IMR-90 (cell line): ENCODE measurements around the gene LRRC75B. TPM values are rescaled to one million over a fixed set of nuclear protein-coding genes. Genes with fewer than 3 reads are reported as not detected.

Experiments used
- ATAC-seq: fragments of 200-7000 bp; cut with Tn5 transposase; 2 replicates; pipeline ENCODE4 v1.9.1; 2020; ENCODE audit warnings: low read depth, mild to moderate bottlenecking, moderate library complexity
- BruUV-seq: library from RNA; stranded (reverse); fragments of 400-500 nt; replicated peaks from 2 replicates; lab custom pipeline; 2021; lab: Mats Ljungman, UMichigan
- CTCF ChIA-PET: fragments of 300-600 bp; formaldehyde crosslinking; extraction: SDS; loops from one replicate; lab custom pipeline; 2021; ENCODE audit warnings: antibody characterized with exemption; lab: Yijun Ruan, JAX
- POLR2A ChIA-PET: fragments of 300-600 bp; sonication (Branson Sonifier 250); formaldehyde crosslinking; loops from one replicate; lab custom pipeline; 2022; ENCODE audit warnings: antibody characterized with exemption; ENCODE audit not compliant: unreplicated experiment; lab: Charles Lee
- DNase-seq: peaks from one replicate; pipeline ENCODE4 v3.0.0; 2013
- H2AFZ ChIP-seq: replicated peaks from 2 replicates; pipeline ENCODE3; 2013; ENCODE audit warnings: low read length, mild to moderate bottlenecking; ENCODE audit not compliant: poor library complexity
- H2AK5ac ChIP-seq: 2 replicates; pipeline ENCODE4 v1.6.1; 2013; ENCODE audit warnings: low read depth, low read length, inconsistent platforms
- H2AK9ac ChIP-seq: replicated peaks from 2 replicates; pipeline ENCODE3; 2013; ENCODE audit warnings: mild to moderate bottlenecking, low read depth, low read length, moderate library complexity; ENCODE audit not compliant: poor library complexity
- H2BK120ac ChIP-seq: 2 replicates; pipeline ENCODE4 v1.6.1; 2013; ENCODE audit warnings: low read depth, low read length, inconsistent platforms
- H2BK15ac ChIP-seq: 3 replicates; pipeline ENCODE4 v1.6.1; 2013; ENCODE audit warnings: low read depth, low read length, inconsistent platforms
- H2BK20ac ChIP-seq: 2 replicates; pipeline ENCODE4 v1.6.1; 2013; ENCODE audit warnings: low read depth, mild to moderate bottlenecking, inconsistent platforms, low read length, moderate library complexity
- H2BK5ac ChIP-seq: 2 replicates; pipeline ENCODE4 v1.6.1; 2013; ENCODE audit warnings: mild to moderate bottlenecking, low read depth, low read length, inconsistent platforms; ENCODE audit not compliant: poor library complexity, severe bottlenecking
- H3K14ac ChIP-seq: replicated peaks from 2 replicates; pipeline ENCODE4 v1.6.1; 2013; ENCODE audit warnings: low read depth, low read length, inconsistent platforms
- H3K18ac ChIP-seq: 2 replicates; pipeline ENCODE4 v1.6.1; 2013; ENCODE audit warnings: low read depth, low read length, control low read depth
- H3K23ac ChIP-seq: 2 replicates; pipeline ENCODE4 v1.6.1; 2013; ENCODE audit warnings: low read depth, low read length, inconsistent platforms
- H3K27ac ChIP-seq: 2 replicates; pipeline ENCODE4 v1.5.1; 2013; ENCODE audit warnings: mild to moderate bottlenecking, control low read depth, low read length; ENCODE audit not compliant: insufficient read depth
- H3K27me3 ChIP-seq: 2 replicates; pipeline ENCODE4 v1.6.1; 2013; ENCODE audit warnings: low read length; ENCODE audit not compliant: control insufficient read depth, insufficient read depth
- H3K36me3 ChIP-seq: 2 replicates; pipeline ENCODE4 v1.6.1; 2013; ENCODE audit warnings: low read length, mixed read lengths; ENCODE audit not compliant: control insufficient read depth, insufficient read depth
- H3K4ac ChIP-seq: 2 replicates; pipeline ENCODE4 v1.6.1; 2013; ENCODE audit warnings: low read depth, low read length, inconsistent platforms
- H3K4me1 ChIP-seq: 2 replicates; pipeline ENCODE4 v1.6.1; 2013; ENCODE audit warnings: low read length, mixed read lengths; ENCODE audit not compliant: control insufficient read depth, insufficient read depth
- H3K4me2 ChIP-seq: 2 replicates; pipeline ENCODE4 v1.6.1; 2013; ENCODE audit warnings: low read depth, mild to moderate bottlenecking, control low read depth, low read length, moderate library complexity
- H3K4me3 ChIP-seq: 2 replicates; pipeline ENCODE4 v1.5.1; 2013; ENCODE audit warnings: low read depth, mild to moderate bottlenecking, control low read depth, low read length, moderate library complexity; ENCODE audit not compliant: insufficient read depth
- H3K56ac ChIP-seq: 2 replicates; pipeline ENCODE4 v1.6.1; 2013; ENCODE audit warnings: low read length, inconsistent platforms; ENCODE audit not compliant: insufficient read depth; ENCODE audit errors: extremely low read depth
- H3K79me1 ChIP-seq, 2 experiments: 2 replicates each; pipeline ENCODE4 v1.6.1; 2013; ENCODE audit warnings: low read length in 2 of 2, inconsistent platforms in 1 of 2, low read depth in 1 of 2
- H3K9ac ChIP-seq: 2 replicates; pipeline ENCODE4 v1.6.1; 2013; ENCODE audit warnings: low read depth, low read length, control low read depth
- H3K9me1 ChIP-seq: 2 replicates; pipeline ENCODE4 v1.6.1; 2013; ENCODE audit warnings: low read length, inconsistent platforms; ENCODE audit not compliant: insufficient read depth
- H3K9me3 ChIP-seq: 2 replicates; pipeline ENCODE4 v1.6.1; 2013; ENCODE audit warnings: low read length; ENCODE audit not compliant: control insufficient read depth, insufficient read depth
- H4K20me1 ChIP-seq: 2 replicates; pipeline ENCODE4 v1.6.1; 2013; ENCODE audit warnings: low read length, inconsistent platforms; ENCODE audit not compliant: insufficient read depth
- H4K5ac ChIP-seq: 2 replicates; pipeline ENCODE4 v1.6.1; 2013; ENCODE audit warnings: mild to moderate bottlenecking, low read depth, low read length, control low read depth
- H4K8ac ChIP-seq, 2 experiments: 2 replicates each; pipeline ENCODE4 v1.6.1; 2013; ENCODE audit warnings: low read depth in 2 of 2, low read length in 2 of 2, control low read depth in 1 of 2, inconsistent platforms in 1 of 2
- H4K91ac ChIP-seq: 2 replicates; pipeline ENCODE4 v1.6.1; 2013; ENCODE audit warnings: low read depth, low read length, inconsistent platforms; ENCODE audit not compliant: insufficient read depth
- BHLHE40 ChIP-seq: fragments of 150-350 bp; IDR thresholded peaks from 2 replicates; pipeline ENCODE4 v1.6.1; 2016; ENCODE audit warnings: mild to moderate bottlenecking, low read depth, low read length
- CTCF ChIP-seq: conservative IDR thresholded peaks from 2 replicates; pipeline ENCODE4 v1.5.1; 2012; ENCODE audit warnings: mild to moderate bottlenecking, low read depth, low read length, improper control_type of control experiment
- ELK1 ChIP-seq: fragments of 150-350 bp; IDR thresholded peaks from 2 replicates; pipeline ENCODE4 v1.6.1; 2016; ENCODE audit warnings: low read depth, mild to moderate bottlenecking, low read length, moderate library complexity, borderline replicate concordance
- FOS ChIP-seq: fragments of 150-350 bp; IDR thresholded peaks from 2 replicates; pipeline ENCODE4 v1.6.1; 2016; ENCODE audit warnings: low read depth, low read length
- MXI1 ChIP-seq: IDR thresholded peaks from 2 replicates; pipeline ENCODE4 v1.6.1; 2012; ENCODE audit warnings: low read depth, mild to moderate bottlenecking, low read length, moderate library complexity, borderline replicate concordance
- NFE2L2 ChIP-seq: fragments of 150-350 bp; IDR thresholded peaks from 2 replicates; pipeline ENCODE4 v1.6.1; 2016; ENCODE audit warnings: low read depth, mild to moderate bottlenecking, low read length
- RCOR1 ChIP-seq: IDR thresholded peaks from 2 replicates; pipeline ENCODE4 v1.6.1; 2012; ENCODE audit warnings: mild to moderate bottlenecking, low read length, improper control_type of control experiment; ENCODE audit not compliant: insufficient replicate concordance
- RFX5 ChIP-seq: IDR thresholded peaks from 2 replicates; pipeline ENCODE4 v1.8.0; 2012; ENCODE audit warnings: low read depth, mild to moderate bottlenecking, low read length, moderate library complexity
- SMC3 ChIP-seq: fragments of 150-350 bp; IDR thresholded peaks from 2 replicates; pipeline ENCODE4 v1.6.1; 2016; ENCODE audit warnings: low read depth, mild to moderate bottlenecking, antibody characterized with exemption, low read length, moderate library complexity
- WGBS, 2 experiments: methylation state at CpG; one replicate each; pipeline versions ENCODE4 v1.1.5 to v1.1.7; 2013; ENCODE audit warnings: missing lambda C conversion rate in 2 of 2; ENCODE audit not compliant: insufficient read length in 1 of 2; ENCODE audit errors: extremely low coverage in 2 of 2; 5-methylcytosine and 5-hydroxymethylcytosine counted together
- dilution Hi-C: fragments of 300-500 bp; cut with HindIII; formaldehyde crosslinking; loops from one replicate; pipeline ENCODE4 v1.14.3; 2018; ENCODE audit warnings: low sequenced_read_pairs; ENCODE audit not compliant: unreplicated experiment
- in situ Hi-C: fragments of 300-500 bp; cut with MboI; formaldehyde crosslinking; loops from 3 replicates; pipeline ENCODE4 v1.14.3; 2019; ENCODE audit warnings: low sequenced_read_pairs, inconsistent platforms, mixed read lengths
- intact Hi-C: fragments of 100-400 bp; cut with micrococcal nuclease; formaldehyde crosslinking; loops from 2 replicates; pipeline ENCODE4 v1.10.0; 2022
- polyA plus RNA-seq, 3 experiments: library from polyadenylated mRNA; depleted of rRNA; stranded (reverse); fragments of >200 nt; gene quantifications; 2 replicates each; pipeline ENCODE4 v1.2.3, GENCODE V29; 2012; ENCODE audit warnings: low replicate concordance in 1 of 3
- total RNA-seq: library from RNA; depleted of rRNA; stranded (reverse); fragments of >200 nt; gene quantifications from 2 replicates; pipeline ENCODE4 v1.2.3, GENCODE V29; 2012

LRRC75B gene
- total and polyA plus RNA-seq, 2 of the 4 experiments (the other 2 are of a cell fraction): 1.6 to 10.7 TPM

GRCh38 chr22:24542641-24543040 lies 50.2 kb downstream of the LRRC75B start:
- no peak for ATAC-seq
- Histone ChIP-seq H3K4me1 (peaks cover 2% of the 10 kb centered on the region; the same call in 1 of the 2 replicates), H3K36me3 (peaks cover 60% of the 10 kb centered on the region), H2AFZ (no peak overlapping the region), H2AK5ac (no peak overlapping the region), H2BK15ac (no peak overlapping the region), H3K27ac (no peak overlapping the region), H4K20me1 (peaks cover 12% of the 10 kb centered on the region; the same call in 1 of the 2 replicates), H3K14ac (no peak overlapping the region), H4K5ac (no peak overlapping the region), H3K23ac (no peak overlapping the region), H2BK5ac (no peak overlapping the region), H3K79me1 (peaks cover 6 to 38% of the 10 kb centered on the region in 2 experiments; a peak in 3 of 4 replicates), H3K9ac (no peak overlapping the region), H3K9me3 (no peaks in the 10 kb centered on the region), H3K4me2 (no peak overlapping the region), H3K4ac (no peak overlapping the region), H2BK120ac (no peak overlapping the region), H3K18ac (no peak overlapping the region), H3K4me3 (no peak overlapping the region), H3K9me1 (peaks cover 6% of the 10 kb centered on the region; the same call in 1 of the 2 replicates), H2AK9ac (no peak overlapping the region), H3K56ac (no peak overlapping the region), H4K8ac (no peak overlapping the region), H3K27me3 (no peaks in the 10 kb centered on the region), H4K91ac (no peak overlapping the region), H2BK20ac (no peak overlapping the region)
- dilution Hi-C loops (no loop called here), in situ Hi-C loops (no loop called here), intact Hi-C loops (no loop called here)
- CTCF ChIA-PET: no interaction called here
- POLR2A ChIA-PET: no interaction called here
- TF ChIP-seq BHLHE40 (no peak), FOS (no peak), CTCF (no peak), ELK1 (no peak), RFX5 (no peak), NFE2L2 (no peak), RCOR1 (no peak), MXI1 (no peak), SMC3 (no peak)
- no peak for DNase-seq
- no TSS peak for BruUV-seq
- no CpG with 5 or more reads among the region's 9 CpGs for WGBS, 2 experiments
